Progenitor cell of endocrine pancreas (in vitro differentiated cells): ENCODE data around the gene HCFC1. TPM values are rescaled to one million over a fixed set of nuclear protein-coding genes. Genes with fewer than 3 reads are reported as not detected.

Experiments used
- DNase-seq: peaks from one replicate; pipeline ENCODE4 v3.0.0; 2021; ENCODE audit warnings: low spot score; ENCODE audit not compliant: unreplicated experiment
- H3K27ac Mint-ChIP-seq: 2 replicates; pipeline ENCODE4 v1.8.0; 2021; ENCODE audit warnings: mild to moderate bottlenecking, moderate library complexity, mixed read lengths
- H3K27me3 Mint-ChIP-seq: 2 replicates; pipeline ENCODE4 v1.8.0; 2021; ENCODE audit warnings: mixed read lengths
- H3K36me3 Mint-ChIP-seq: 2 replicates; pipeline ENCODE4 v1.8.0; 2022; ENCODE audit warnings: mixed read lengths; ENCODE audit not compliant: insufficient read depth
- H3K4me1 Mint-ChIP-seq: 2 replicates; pipeline ENCODE4 v1.8.0; 2021; ENCODE audit warnings: low read depth, mixed read lengths
- H3K4me3 Mint-ChIP-seq: 2 replicates; pipeline ENCODE4 v1.8.0; 2021; ENCODE audit warnings: low read depth, mild to moderate bottlenecking, moderate library complexity, mixed read lengths
- H3K9me3 Mint-ChIP-seq: 2 replicates; pipeline ENCODE4 v1.8.0; 2021; ENCODE audit warnings: low read depth, mixed read lengths
- total RNA-seq: library from RNA; stranded (reverse); gene quantifications from 2 replicates; pipeline ENCODE4 v1.2.1, GENCODE V29; 2021
- TF ChIP-seq, protein P1 (sequence below): fragments of 200-600 bp; sonication (generic); IDR thresholded peaks from one replicate; pipeline ENCODE4 v1.5.0; 2021; ENCODE audit warnings: antibody characterized with exemption, mild to moderate bottlenecking; ENCODE audit not compliant: unreplicated experiment

Gene HCFC1
- total RNA-seq, 1 donor from 2014 or later, result 121 TPM

DNA sequence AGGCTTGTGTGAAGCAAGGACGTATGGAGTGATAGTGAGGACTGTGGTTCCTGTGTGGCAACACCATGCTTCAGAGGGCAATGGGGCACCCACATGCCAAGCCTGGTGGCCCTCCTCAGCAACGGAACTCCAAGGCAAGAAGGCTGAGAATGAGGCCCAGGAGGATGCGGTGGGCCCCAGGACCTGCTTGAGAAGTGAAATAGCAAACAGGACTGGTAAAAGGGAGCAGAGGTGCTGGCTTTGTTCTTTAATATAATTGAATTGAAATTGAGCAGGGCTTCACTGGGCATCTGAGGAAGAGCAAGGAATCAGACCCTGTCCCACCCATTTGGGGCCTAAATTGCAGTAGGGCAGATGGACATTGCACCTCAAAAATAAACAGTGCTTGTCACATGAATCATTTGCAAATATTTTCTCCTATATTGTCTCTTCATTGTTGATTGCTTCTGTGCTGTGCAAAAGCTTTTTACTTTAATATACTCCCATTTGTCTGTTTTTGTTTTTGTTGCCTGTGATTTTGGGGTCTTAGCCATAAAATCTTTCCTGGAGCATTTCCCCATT, 3.2 kb upstream of the HCFC1 start:
- no peak overlapping the region for H3K4me3 Mint-ChIP-seq
- no peaks in the 10 kb centered on the region for H3K9me3 Mint-ChIP-seq
- H3K27ac Mint-ChIP-seq, result peak overlapping the region; percentile 98
- peaks cover 1% of the 10 kb centered on the region for H3K36me3 Mint-ChIP-seq
- H3K27me3 Mint-ChIP-seq, result no peaks in the 10 kb centered on the region
- TF ChIP-seq, protein P1, sequence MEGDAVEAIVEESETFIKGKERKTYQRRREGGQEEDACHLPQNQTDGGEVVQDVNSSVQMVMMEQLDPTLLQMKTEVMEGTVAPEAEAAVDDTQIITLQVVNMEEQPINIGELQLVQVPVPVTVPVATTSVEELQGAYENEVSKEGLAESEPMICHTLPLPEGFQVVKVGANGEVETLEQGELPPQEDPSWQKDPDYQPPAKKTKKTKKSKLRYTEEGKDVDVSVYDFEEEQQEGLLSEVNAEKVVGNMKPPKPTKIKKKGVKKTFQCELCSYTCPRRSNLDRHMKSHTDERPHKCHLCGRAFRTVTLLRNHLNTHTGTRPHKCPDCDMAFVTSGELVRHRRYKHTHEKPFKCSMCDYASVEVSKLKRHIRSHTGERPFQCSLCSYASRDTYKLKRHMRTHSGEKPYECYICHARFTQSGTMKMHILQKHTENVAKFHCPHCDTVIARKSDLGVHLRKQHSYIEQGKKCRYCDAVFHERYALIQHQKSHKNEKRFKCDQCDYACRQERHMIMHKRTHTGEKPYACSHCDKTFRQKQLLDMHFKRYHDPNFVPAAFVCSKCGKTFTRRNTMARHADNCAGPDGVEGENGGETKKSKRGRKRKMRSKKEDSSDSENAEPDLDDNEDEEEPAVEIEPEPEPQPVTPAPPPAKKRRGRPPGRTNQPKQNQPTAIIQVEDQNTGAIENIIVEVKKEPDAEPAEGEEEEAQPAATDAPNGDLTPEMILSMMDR, result no peak
- peaks cover 16% of the 10 kb centered on the region for H3K4me1 Mint-ChIP-seq
- DNase-seq, result no peak

DNA sequence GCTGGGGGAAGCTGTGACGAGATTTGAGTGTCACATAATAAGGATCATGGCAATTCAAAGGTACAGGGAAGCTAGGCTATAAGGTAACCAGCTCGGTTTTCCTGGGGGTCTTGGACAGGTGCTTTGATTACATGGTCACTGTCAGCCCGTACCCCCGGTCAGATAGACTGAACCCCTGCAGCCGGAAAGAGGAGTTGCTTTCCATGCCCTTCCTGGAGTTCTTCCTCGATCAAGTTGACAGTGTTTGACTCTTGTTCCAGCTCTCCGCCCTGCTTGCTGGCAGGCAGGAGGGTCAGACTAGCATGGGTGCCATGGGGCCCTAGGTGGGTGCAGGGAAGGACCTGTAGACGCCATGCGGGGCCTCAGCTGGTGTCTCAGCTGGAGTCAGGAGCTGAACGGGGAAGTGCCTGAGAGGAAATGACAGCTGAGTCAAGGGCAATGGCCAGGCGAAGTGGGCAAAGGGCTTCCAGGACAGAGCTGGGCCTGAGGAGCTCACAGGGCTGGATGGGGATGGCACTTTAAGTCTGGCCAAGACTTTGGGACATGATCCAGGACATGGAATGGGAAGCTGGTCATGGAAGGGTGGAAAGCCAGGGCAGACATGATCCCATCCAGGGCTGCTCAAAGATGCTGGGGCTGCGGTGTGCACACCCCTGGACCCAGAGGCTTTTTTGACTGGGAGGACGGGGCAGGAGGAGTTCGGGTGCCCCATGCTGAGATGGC, 2.5 kb upstream of the HCFC1 start:
- TF ChIP-seq, protein P1, result no peak
- Mint-ChIP-seq H3K27me3 (no peaks in the 10 kb centered on the region), H3K36me3 (peaks cover 1% of the 10 kb centered on the region), H3K4me1 (peaks cover 21% of the 10 kb centered on the region), H3K9me3 (no peaks in the 10 kb centered on the region), H3K27ac (peak overlapping the region; percentile 98), H3K4me3 (peak overlapping the region; percentile 92)
- DNase-seq, result no peak

DNA sequence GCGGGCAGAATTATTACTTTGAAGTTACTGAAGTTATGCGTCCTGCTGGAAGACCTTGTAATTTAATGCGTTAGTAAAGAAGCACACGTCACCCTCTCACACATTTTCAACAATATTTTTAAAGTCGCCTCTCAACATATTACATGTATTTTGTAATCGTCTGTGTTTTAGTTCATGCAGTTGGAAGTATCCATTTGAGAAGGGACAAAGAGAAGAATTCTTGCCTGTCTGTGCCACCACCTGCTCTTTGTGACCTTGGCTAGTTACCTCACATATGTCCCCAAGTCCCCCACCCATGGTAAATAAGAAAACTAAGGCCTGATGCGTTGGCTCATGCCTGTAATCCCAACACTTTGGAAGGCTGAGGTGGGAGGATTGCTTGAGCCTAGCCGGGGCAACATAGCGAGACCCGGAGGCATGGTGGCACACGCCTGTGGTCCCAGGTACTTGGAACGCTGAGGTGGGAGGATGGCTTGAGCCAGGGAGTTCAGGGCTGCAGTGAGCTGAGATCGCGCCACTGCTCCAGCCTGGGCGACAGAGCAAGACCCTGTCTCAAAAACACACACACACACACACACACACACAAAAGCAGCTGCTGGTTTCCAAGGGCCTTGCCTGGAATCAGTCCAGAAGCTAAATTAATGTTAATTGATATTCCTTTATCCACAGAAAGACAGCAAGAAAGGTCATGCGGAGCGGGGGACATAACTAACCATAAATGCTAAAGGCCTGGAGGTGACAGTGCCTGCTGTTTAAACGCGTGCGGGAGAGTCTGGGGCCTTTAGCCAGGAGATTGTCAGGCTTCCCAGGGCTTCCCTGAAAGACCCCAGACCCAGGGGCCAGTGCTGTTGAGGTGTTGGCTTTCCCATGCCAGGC, 1.7 kb upstream of the HCFC1 start:
- DNase-seq, result no peak
- peaks cover 1% of the 10 kb centered on the region for H3K36me3 Mint-ChIP-seq
- no peaks in the 10 kb centered on the region for H3K9me3 Mint-ChIP-seq
- TF ChIP-seq, protein P1, result no peak
- H3K4me1 Mint-ChIP-seq, result peaks cover 24% of the 10 kb centered on the region
- H3K27ac Mint-ChIP-seq, result peak overlapping the region; percentile 98
- no peaks in the 10 kb centered on the region for H3K27me3 Mint-ChIP-seq
- peak overlapping the region; percentile 92 for H3K4me3 Mint-ChIP-seq

DNA sequence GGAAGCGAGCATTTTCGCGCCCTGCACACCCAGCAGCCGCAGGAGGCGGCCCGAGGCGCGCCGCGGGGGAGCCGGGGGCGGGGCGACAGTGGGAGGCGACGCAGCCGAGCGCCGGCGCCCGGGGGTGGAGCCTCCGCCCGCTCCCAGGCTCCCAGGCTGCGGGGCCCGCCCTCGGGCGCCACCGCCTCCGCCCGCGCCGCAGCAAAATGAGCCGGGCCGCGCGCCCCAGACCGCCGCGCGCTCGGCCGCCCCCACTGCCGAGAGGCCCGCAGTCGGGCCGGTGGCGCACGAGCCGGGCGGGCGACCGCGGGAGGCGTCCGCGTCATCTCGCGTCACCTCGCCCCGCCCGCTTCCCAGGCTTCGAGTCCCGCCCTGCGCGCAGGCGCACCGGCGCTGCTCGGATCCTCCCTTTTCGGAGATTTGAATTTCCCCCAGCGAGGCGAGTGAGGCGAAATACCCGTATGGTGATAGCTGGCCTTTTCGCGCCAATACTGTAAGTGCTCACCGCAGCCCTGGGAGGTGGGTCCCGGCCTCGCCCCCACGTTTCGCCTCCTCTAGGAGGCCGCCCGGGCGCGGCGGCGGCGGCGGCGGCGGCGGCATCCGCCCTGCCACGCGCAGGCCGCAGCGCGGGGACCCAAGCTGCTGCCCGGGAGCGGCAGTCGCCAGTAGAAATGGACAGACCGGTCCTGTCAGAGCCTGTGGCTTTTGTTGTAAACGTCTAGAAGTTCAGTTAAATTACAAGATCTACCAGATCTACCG, 929 bp upstream of the HCFC1 start, which contains the start of gene TMEM187:
TSS of gene TMEM187 (plus strand) at position 387 of the 759 bp plus-strand sequence. CDS start 9,309 bp downstream, outside the sequence.
- peaks cover 32% of the 10 kb centered on the region for H3K4me1 Mint-ChIP-seq
- H3K4me3 Mint-ChIP-seq, result peak within 1 kb of the TSS; percentile 100
- H3K36me3 Mint-ChIP-seq, result peaks cover 1% of the 10 kb centered on the region
- peak; percentile 85 for DNase-seq
- H3K27ac Mint-ChIP-seq, result peak within 1 kb of the TSS; percentile 100
- TF ChIP-seq, protein P1, result no peak
- no peaks in the 10 kb centered on the region for H3K9me3 Mint-ChIP-seq
- no peaks in the 10 kb centered on the region for H3K27me3 Mint-ChIP-seq
